HG03565 (cell line): ENCODE data around the gene PSMD1.

Experiments
- ATAC-seq: cut with Tn5 transposase; IDR thresholded peaks from one replicate; pipeline ENCODE4 v1.9.1; 2021; ENCODE audit warnings: mild to moderate bottlenecking, moderate library complexity; ENCODE audit not compliant: unreplicated experiment

Gene PSMD1

DNA sequence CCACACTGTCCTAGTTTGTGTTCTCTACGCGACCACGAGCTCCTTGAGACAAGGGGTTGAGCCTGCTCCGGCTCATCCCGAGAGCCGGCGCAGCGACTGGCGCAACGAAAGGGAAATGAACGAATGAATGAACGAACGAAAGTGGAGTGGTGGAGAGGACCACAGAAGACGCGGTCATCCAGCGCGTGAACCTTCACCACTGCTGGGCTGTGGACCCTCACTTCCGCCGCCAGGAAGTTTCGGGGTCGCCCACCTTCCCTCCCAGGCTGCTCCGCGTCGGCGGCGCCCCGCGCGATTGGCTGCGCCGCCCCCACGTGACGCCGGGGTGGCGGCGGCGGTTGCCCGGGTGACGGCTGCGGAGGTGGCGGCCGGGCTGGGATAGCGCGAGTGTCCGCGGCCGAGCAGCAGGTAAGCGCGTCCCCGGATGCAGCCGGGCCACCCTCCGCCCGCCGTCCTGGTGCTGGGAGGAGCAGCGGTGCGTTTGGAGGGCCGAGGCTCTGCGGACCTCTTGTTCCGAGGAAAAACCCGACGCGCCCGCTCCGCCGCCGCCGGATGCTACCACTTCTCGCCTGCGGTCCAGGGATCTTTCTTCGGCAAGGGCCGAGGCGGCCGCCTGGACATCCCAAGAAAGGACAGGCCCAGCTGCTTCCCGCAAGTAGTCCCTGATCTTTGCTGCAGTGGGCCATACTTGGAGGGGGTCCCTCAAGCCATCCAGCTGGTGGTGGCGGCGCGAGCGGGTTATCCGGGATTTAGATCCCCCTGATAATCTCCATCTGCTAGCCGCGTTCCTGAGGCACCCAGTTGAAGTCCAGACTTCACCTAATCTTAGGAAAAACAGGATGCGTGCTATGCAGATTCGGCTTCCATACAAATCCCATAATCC, 141.9 kb downstream of the PSMD1 start, which contains the start of gene ARMC9:
TSS of gene ARMC9 (plus strand) at position 341 of the 883 bp plus-strand sequence. CDS start 7,608 bp downstream, outside the sequence.
- ATAC-seq: peak; percentile 96

GRCh38 chr2:231199219-231199618, 142.6 kb downstream of the PSMD1 start:
- no peak for ATAC-seq

DNA sequence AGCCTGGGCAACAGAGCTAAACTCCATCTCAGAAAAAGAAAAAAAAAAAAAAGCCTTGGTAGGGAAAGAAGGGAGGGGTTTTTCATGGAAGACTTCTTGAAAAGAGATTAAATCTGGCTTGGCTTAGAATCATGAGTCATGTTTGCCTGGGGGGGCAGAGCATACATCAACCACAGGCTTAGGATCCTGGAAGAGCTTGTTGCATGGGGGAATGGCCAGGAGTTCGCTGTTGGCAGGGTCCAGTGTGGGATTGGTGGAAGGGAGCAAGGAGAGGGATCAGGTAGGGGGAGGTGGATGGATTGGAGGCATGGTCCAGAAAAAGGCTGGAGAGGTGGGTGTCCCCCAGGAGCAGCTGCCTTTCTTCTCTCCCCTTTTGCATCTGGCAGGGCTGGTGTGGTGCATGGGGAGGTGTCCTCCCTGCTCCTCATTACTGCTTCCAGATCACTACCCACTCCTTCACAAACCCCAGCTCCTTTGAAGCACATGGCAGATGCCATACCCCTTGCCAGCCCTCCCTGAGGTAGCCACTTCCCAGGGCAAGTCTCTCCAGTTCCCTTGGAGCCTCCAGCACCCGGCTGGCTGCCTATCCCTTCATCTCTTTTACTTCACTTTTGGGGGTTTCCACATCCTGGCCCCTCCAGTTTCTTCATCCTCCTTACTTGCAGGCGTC, 144.3 kb downstream of the PSMD1 start:
- ATAC-seq: no peak

DNA sequence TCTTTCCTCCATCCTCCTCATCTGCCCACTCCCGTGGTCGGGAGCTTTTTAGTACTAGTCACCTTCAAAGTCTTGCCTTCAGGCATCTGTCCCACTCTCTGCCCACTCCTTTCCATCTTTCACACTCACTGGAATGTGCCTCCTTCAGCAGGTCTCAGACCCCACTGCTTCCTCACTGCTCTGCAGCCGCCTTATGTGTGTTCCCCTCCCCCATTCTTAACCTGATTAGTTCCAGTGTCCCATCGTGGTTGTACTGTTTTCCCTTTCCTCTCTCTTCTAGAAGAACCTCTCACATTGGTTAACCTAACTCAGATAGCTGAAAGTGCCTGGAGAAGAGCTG, 144.8 kb downstream of the PSMD1 start:
- no peak for ATAC-seq

DNA sequence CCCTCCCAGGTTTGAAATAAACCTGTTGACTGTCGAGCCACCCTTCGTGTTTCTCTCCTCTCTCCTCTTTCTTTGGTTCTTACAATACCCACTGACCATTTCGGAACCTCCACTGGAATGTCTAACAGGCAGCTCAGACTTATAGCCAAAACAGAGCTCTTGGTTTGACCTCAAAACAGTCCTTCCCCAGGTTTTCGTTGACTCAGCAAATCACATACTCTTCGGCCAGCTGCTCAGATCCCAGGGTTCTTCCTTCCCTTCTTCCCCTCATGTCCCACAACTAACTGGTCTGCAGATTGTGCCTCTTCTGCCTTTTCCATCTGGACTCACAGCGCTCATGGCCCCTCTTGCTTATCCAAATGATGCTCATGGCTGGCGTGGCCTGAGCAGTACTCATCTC, 146.4 kb downstream of the PSMD1 start:
- ATAC-seq: no peak

GRCh38 chr2:231204146-231204545, 147.5 kb downstream of the PSMD1 start:
- no peak for ATAC-seq

DNA sequence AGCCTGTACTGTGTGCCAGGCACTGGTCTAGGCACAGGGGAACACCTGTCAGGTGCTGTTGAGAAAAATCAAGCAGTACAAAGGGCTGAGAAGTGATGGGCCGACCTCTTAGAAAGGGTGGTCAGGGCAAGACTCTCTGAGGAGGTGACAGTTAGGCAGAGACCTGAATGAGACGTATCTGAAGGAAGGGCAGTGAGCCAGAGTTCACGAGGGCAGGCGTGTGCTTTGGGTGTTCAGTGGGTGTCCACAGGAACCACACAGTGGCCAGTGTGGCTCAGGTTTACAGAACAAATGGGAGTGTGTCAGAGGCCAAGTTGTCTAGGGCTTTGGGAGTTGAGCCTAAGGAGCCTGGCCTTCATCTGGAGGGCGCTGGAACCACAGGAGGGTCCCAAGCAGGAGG, 147.9 kb downstream of the PSMD1 start:
- no peak for ATAC-seq

GRCh38 chr2:231207734-231208133, 151.1 kb downstream of the PSMD1 start:
- no peak for ATAC-seq

- no peak for ATAC-seq
Measured at GRCh38 chr2:231210782-231211181, 154.1 kb downstream of the PSMD1 start.

- ATAC-seq: no peak
Measured at GRCh38 chr2:231211486-231211885, 154.8 kb downstream of the PSMD1 start.

DNA sequence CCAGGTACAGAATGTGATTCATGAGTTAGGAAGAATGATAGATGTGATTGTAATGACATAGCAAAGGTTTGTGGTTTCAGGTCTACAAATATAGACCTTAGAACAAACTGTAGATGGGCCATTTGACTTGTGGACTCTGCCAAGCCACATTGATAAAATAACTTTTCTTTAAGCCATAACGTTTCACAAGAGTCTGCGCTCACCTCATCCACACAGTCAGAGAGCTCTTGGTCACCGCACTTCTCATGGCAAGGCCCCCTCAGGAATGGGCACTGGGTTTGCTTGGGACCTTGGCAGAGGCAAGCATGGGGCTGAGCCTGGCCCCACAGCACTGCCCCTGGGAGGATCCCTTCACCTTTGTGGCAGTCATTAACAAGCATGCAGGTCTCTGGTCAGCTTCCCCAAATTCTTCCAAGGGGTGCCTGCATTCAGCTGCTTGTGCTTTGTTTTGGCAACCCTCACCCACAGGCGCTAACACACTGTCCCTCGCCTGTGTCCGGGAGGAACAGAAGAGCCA, 155.7 kb downstream of the PSMD1 start:
- no peak for ATAC-seq

DNA sequence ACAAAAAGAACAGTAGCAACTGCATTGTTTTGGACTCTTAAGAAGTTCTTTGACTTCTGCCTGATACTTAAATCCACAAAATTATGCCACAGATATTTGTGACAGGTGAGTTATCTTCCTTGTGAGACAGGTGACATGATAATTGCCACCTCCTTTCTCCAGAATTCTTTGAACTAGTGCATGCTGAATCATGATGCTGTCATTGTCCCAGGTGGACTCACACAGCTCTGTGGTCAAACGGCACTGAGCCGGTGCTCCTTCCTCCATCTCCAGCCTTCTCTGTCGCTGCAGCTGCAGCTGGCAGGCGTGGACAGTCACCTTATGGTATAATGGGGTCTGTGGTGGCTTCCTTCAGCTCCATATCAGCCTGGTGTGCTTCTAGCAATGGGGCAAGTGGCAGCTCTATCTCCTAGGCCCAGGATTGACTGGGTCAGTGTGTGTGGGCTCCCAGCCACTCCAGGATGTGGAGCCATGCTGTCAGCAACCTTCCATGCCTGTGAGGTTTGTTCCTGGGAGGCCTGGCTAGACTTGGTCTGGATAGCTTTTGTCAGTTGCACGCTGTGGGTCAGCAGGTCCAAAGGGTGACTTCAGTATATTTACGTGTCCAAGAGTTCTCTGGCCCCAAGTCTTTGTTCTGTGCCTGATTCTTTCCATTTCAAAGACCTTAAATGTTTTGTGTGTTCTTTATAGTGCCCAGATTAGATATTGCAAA, 157.4 kb downstream of the PSMD1 start:
- ATAC-seq: no peak

- no peak for ATAC-seq
Measured at GRCh38 chr2:231218366-231218765, 161.7 kb downstream of the PSMD1 start.

- no peak for ATAC-seq
Measured at GRCh38 chr2:231219289-231219688, 162.6 kb downstream of the PSMD1 start.

- no peak for ATAC-seq
Measured at GRCh38 chr2:231221761-231222160, 165.1 kb downstream of the PSMD1 start.
